ENCODE results near the gene PPP1R3G.

DNA sequence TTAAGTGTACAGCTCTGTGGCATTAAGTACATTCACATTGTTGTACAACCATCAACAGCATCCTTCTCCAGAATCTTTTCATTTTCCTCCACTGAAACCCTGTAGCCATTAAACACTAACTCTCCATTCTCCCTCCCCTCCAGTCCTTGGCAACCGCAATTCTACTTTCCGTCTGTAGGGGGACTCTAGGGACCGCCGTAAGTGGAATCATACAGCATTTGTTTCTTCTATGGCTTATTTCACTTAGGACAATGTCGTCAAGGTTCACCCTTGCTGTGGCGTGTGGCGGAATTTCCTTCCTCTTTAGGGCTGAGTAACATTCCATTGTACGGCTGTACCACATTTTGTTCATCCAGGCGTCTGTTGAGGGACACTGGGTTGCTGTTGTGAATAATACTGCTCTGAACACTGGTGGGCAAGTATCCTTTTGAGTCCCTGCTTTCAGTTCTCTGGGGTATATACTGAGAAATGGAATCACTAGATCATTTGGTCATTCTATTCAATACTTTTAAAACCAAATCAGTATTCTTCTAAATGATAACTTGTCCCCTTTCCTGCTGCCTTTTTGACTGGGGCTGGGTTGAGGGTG is 50.7 kb downstream of the PPP1R3G start:
- TF ChIP-seq CTCF (IDR thresholded peaks at IDR 0.05) = peak; percentile 81
- TF ChIP-seq ZFX (IDR thresholded peaks at IDR 0.05; ENCODE audit: borderline replicate concordance) = no peak

Data from 22Rv1 (cell line).